GM21526 (cell line): Measurements from ENCODE around the gene CCDC30.
"Not testable (repeated sequence)": the region's sequence is repeated elsewhere in the genome, so short reads cannot be mapped to it uniquely, and the experiment has no call there.

Experiments used
- ATAC-seq: cut with Tn5 transposase; IDR thresholded peaks from one replicate; pipeline ENCODE4 v1.9.1; 2021; ENCODE audit warnings: moderate library complexity; ENCODE audit not compliant: unreplicated experiment, low FRiP score

Gene CCDC30

GRCh38 chr1:42518908-42519307 lies 55.8 kb downstream of the CCDC30 start:
- ATAC-seq: no peak

- no peak for ATAC-seq
Measured at GRCh38 chr1:42523171-42523570, 60.1 kb downstream of the CCDC30 start.

GRCh38 chr1:42524330-42524729 lies 61.2 kb downstream of the CCDC30 start:
- no peak for ATAC-seq

GRCh38 chr1:42529724-42530181 lies 66.7 kb downstream of the CCDC30 start:
- no peak for ATAC-seq

- ATAC-seq: no peak
Measured at GRCh38 chr1:42531043-42531442, 68.0 kb downstream of the CCDC30 start.

- no peak for ATAC-seq
Measured at GRCh38 chr1:42533101-42533863, 70.2 kb downstream of the CCDC30 start.

- ATAC-seq: no peak
Measured at GRCh38 chr1:42541104-42541503, 78.0 kb downstream of the CCDC30 start.

- ATAC-seq: no peak
Measured at GRCh38 chr1:42551180-42551579, 88.1 kb downstream of the CCDC30 start.

- ATAC-seq: no peak
Measured at GRCh38 chr1:42551590-42551989, 88.5 kb downstream of the CCDC30 start.

GRCh38 chr1:42552636-42553035 lies 89.5 kb downstream of the CCDC30 start:
- no peak for ATAC-seq

- ATAC-seq: no peak
Measured at GRCh38 chr1:42557230-42557851, 94.3 kb downstream of the CCDC30 start.

GRCh38 chr1:42567038-42567437 lies 104.0 kb downstream of the CCDC30 start:
- ATAC-seq: no peak

- no peak for ATAC-seq
Measured at GRCh38 chr1:42576935-42577334, 113.8 kb downstream of the CCDC30 start.

- ATAC-seq: no peak
Measured at GRCh38 chr1:42586016-42586415, 122.9 kb downstream of the CCDC30 start.

GRCh38 chr1:42587753-42588152 lies 124.7 kb downstream of the CCDC30 start:
- ATAC-seq: no peak

- ATAC-seq: no peak
Measured at GRCh38 chr1:42592811-42593210, 129.7 kb downstream of the CCDC30 start.

GRCh38 chr1:42593486-42594100 lies 130.5 kb downstream of the CCDC30 start:
- ATAC-seq: no peak

GRCh38 chr1:42601472-42601871 lies 138.4 kb downstream of the CCDC30 start:
- ATAC-seq: no peak

- no peak for ATAC-seq
Measured at GRCh38 chr1:42613803-42614131, 150.7 kb downstream of the CCDC30 start.

- ATAC-seq: no peak
Measured at GRCh38 chr1:42618866-42619265, 155.8 kb downstream of the CCDC30 start.

GRCh38 chr1:42620307-42620706 lies 157.2 kb downstream of the CCDC30 start:
- ATAC-seq: no peak

GRCh38 chr1:42621180-42621579 lies 158.1 kb downstream of the CCDC30 start:
- ATAC-seq: not testable (repeated sequence)
